Posterior cingulate gyrus (tissue), 11 donors: ENCODE data around the gene IFNLR1.
A peak's percentile ranks its signal among the peaks of the same experiment; 100 is the strongest.

ENCODE experiments used
- DNase-seq, 10 donors: peaks; one replicate each; pipeline versions ENCODE4 v3.0.0 to v3.0.0-alpha.2; 2020 to 2021; ENCODE audit warnings: mixed read lengths in 3 of 10
- intact Hi-C: fragments of 100-400 bp; cut with DNase I; formaldehyde crosslinking; loops from one replicate; pipeline ENCODE4 v1.15.1; 2023

IFNLR1 gene

GRCh38 chr1:24110642-24111261, 76.3 kb downstream of the IFNLR1 start:
- intact Hi-C loops, result no loop called here
- peak in 1 of 10 donors; percentile 78 for DNase-seq

GRCh38 chr1:24109686-24110475, 77.2 kb downstream of the IFNLR1 start:
- intact Hi-C loops, result no loop called here
- peak in 2 of 10 donors; percentile 32 to 61 for DNase-seq

- no peak for DNase-seq
- intact Hi-C loops, result no loop called here
These were observed 78.0 kb downstream of the IFNLR1 start for GRCh38 chr1:24109166-24109483.

GRCh38 chr1:24108334-24109165, 78.5 kb downstream of the IFNLR1 start:
- intact Hi-C loops, result no loop called here
- DNase-seq, result peak in 1 of 10 donors; percentile 77

GRCh38 chr1:24107462-24108138, 79.5 kb downstream of the IFNLR1 start:
- peak in 2 of 10 donors; percentile 74 to 76 for DNase-seq
- intact Hi-C loops, result no loop called here

- intact Hi-C loops, result no loop called here
These were observed 81.5 kb downstream of the IFNLR1 start for GRCh38 chr1:24105368-24106160.

GRCh38 chr1:24104854-24105253, 82.2 kb downstream of the IFNLR1 start:
- intact Hi-C loops, result no loop called here
- peak in 2 of 10 donors; percentile 27 to 63 for DNase-seq

More at GRCh38 chr1:24105368-24106160, 81.5 kb downstream of the IFNLR1 start:
- DNase-seq, result peak in 2 of 10 donors; percentile 53 to 67
